ENCODE measurements around the gene MYO5B. TPM values are rescaled to one million over a fixed set of nuclear protein-coding genes. Genes with fewer than 3 reads are reported as not detected.

Gene MYO5B
- total RNA-seq, 1 experiment from 2014 or later = 0.97 TPM

DNA sequence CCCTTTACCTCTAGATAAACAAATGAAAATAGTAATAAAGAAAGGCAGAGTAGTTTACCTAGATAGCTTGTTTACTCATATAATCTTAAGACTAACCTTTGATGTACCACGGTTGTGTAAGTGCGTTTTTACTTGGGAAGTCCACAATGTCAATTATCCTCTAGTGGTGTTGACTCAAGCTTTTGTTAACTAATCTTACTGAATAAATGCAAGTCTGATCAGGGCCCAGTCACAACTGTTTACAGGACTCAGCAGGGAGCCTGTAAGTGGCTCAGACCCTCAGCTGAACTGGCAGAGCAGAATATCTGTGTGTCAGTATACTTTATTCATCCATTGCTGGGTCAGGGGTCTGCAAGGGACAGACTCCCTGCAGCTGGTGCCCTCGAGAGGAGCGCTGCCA, 283.5 kb downstream of the MYO5B start:
- Histone ChIP-seq H3K9me3 (ENCODE audit: low read length) (no peaks in the 10 kb centered on the region), H3K27ac (ENCODE audit: low read length) (no peak overlapping the region), H2AFZ (ENCODE audit: low read length) (no peak overlapping the region), H3K4me3 (ENCODE audit: low read length) (no peak overlapping the region), H4K20me1 (ENCODE audit: insufficient read depth, low read depth, low read length) (no peaks in the 10 kb centered on the region), H3K4me2 (ENCODE audit: low read depth, low read length, poor library complexity, severe bottlenecking) (no peak overlapping the region), H3K9me2 (replicated peaks; ENCODE audit: insufficient read depth, low read length) (no peaks in the 10 kb centered on the region), H3K27me3 (ENCODE audit: low read length) (no peaks in the 10 kb centered on the region), H3K4me1 (ENCODE audit: low read length) (no peaks in the 10 kb centered on the region), H3K9ac (ENCODE audit: low read length) (no peak overlapping the region), H3K79me2 (ENCODE audit: low read length) (no peaks in the 10 kb centered on the region), H3K36me3 (ENCODE audit: insufficient read depth, low read length) (no peaks in the 10 kb centered on the region)
- no peak for DNase-seq

DNA sequence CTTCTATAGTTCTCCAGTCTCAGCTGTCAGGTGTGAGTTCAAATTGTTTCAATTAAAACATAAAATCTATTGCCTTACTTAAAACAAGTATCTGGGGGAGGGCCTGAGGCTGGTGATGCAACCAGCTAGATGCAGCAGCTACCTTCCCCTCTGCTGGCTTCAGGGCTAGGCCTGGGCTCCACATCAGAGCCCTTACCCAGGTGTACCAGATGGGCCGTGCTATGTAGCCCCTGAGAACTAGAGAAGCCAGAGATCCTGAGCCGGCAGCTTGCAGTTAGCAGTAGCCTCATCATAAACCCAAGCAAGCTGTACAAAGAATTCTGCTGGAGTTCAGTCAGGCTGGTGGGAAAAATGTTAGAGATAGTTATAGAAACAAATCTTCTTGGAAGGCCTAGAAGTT, 284.0 kb downstream of the MYO5B start:
- no peak for DNase-seq
- H3K4me1 ChIP-seq (ENCODE audit: low read length) = no peaks in the 10 kb centered on the region
- no peak overlapping the region for H3K4me3 ChIP-seq (ENCODE audit: low read length)
- no peak overlapping the region for H2AFZ ChIP-seq (ENCODE audit: low read length)
- H3K9me2 ChIP-seq (replicated peaks; ENCODE audit: insufficient read depth, low read length) = no peaks in the 10 kb centered on the region
- H3K4me2 ChIP-seq (ENCODE audit: low read depth, low read length, poor library complexity, severe bottlenecking) = no peak overlapping the region
- H3K79me2 ChIP-seq (ENCODE audit: low read length) = no peaks in the 10 kb centered on the region
- no peak overlapping the region for H3K9ac ChIP-seq (ENCODE audit: low read length)
- no peaks in the 10 kb centered on the region for H3K36me3 ChIP-seq (ENCODE audit: insufficient read depth, low read length)
- no peaks in the 10 kb centered on the region for H3K27me3 ChIP-seq (ENCODE audit: low read length)
- H4K20me1 ChIP-seq (ENCODE audit: insufficient read depth, low read depth, low read length) = no peaks in the 10 kb centered on the region
- no peaks in the 10 kb centered on the region for H3K9me3 ChIP-seq (ENCODE audit: low read length)
- no peak overlapping the region for H3K27ac ChIP-seq (ENCODE audit: low read length)

GRCh38 chr18:49910019-49910418, 284.9 kb downstream of the MYO5B start:
- no peaks in the 10 kb centered on the region for H3K27me3 ChIP-seq (ENCODE audit: low read length)

GRCh38 chr18:49907346-49907929, 287.5 kb downstream of the MYO5B start:
- Histone ChIP-seq H3K4me3 (ENCODE audit: low read length) (no peak overlapping the region), H3K9ac (ENCODE audit: low read length) (no peak overlapping the region), H3K27ac (ENCODE audit: low read length) (no peak overlapping the region), H3K9me3 (ENCODE audit: low read length) (no peaks in the 10 kb centered on the region), H3K36me3 (ENCODE audit: insufficient read depth, low read length) (no peaks in the 10 kb centered on the region), H2AFZ (ENCODE audit: low read length) (no peak overlapping the region), H3K27me3 (ENCODE audit: low read length) (no peaks in the 10 kb centered on the region), H3K4me2 (ENCODE audit: low read depth, low read length, poor library complexity, severe bottlenecking) (no peak overlapping the region), H4K20me1 (ENCODE audit: insufficient read depth, low read depth, low read length) (no peaks in the 10 kb centered on the region), H3K9me2 (replicated peaks; ENCODE audit: insufficient read depth, low read length) (no peaks in the 10 kb centered on the region), H3K79me2 (ENCODE audit: low read length) (no peaks in the 10 kb centered on the region), H3K4me1 (ENCODE audit: low read length) (no peaks in the 10 kb centered on the region)
- DNase-seq = no peak

More at GRCh38 chr18:49910019-49910418, 284.9 kb downstream of the MYO5B start:
- H3K4me3 ChIP-seq (ENCODE audit: low read length) = no peak overlapping the region
- H3K4me1 ChIP-seq (ENCODE audit: low read length) = no peaks in the 10 kb centered on the region
- H3K9me3 ChIP-seq (ENCODE audit: low read length) = no peaks in the 10 kb centered on the region
- no peak overlapping the region for H3K4me2 ChIP-seq (ENCODE audit: low read depth, low read length, poor library complexity, severe bottlenecking)
- no peaks in the 10 kb centered on the region for H3K79me2 ChIP-seq (ENCODE audit: low read length)
- no peaks in the 10 kb centered on the region for H3K9me2 ChIP-seq (replicated peaks; ENCODE audit: insufficient read depth, low read length)
- H3K27ac ChIP-seq (ENCODE audit: low read length) = no peak overlapping the region
- H3K36me3 ChIP-seq (ENCODE audit: insufficient read depth, low read length) = no peaks in the 10 kb centered on the region
- no peak overlapping the region for H2AFZ ChIP-seq (ENCODE audit: low read length)
- H4K20me1 ChIP-seq (ENCODE audit: insufficient read depth, low read depth, low read length) = no peaks in the 10 kb centered on the region
- no peak for DNase-seq
- H3K9ac ChIP-seq (ENCODE audit: low read length) = no peak overlapping the region

DNA sequence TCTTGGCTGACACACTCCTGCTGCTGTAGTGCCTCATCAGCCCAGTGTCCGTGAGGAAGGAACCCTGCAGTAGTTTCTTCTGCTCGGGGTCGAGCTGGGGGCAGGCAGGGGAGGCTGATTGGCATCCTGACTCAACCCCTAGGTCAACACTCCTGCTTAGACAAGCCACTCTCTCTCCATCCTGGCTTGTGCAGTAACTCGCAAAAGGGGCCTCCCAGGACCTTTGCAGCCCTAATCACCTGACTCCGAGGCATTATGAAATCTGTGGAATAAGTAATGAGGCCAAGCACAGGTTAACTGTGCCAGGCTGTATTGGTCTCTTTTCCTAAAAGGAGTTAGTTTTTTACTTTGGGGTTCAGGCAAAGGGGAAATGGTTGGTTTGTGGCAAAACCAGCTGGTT, 289.2 kb downstream of the MYO5B start:
- Histone ChIP-seq H3K4me2 (ENCODE audit: low read depth, low read length, poor library complexity, severe bottlenecking) (no peak overlapping the region), H3K4me1 (ENCODE audit: low read length) (no peaks in the 10 kb centered on the region), H3K9me3 (ENCODE audit: low read length) (no peaks in the 10 kb centered on the region), H2AFZ (ENCODE audit: low read length) (no peak overlapping the region), H3K27me3 (ENCODE audit: low read length) (no peaks in the 10 kb centered on the region), H3K4me3 (ENCODE audit: low read length) (no peak overlapping the region), H4K20me1 (ENCODE audit: insufficient read depth, low read depth, low read length) (no peaks in the 10 kb centered on the region), H3K9ac (ENCODE audit: low read length) (no peak overlapping the region), H3K36me3 (ENCODE audit: insufficient read depth, low read length) (no peaks in the 10 kb centered on the region), H3K9me2 (replicated peaks; ENCODE audit: insufficient read depth, low read length) (no peaks in the 10 kb centered on the region), H3K27ac (ENCODE audit: low read length) (no peak overlapping the region), H3K79me2 (ENCODE audit: low read length) (no peaks in the 10 kb centered on the region)
- no peak for DNase-seq

GRCh38 chr18:49904871-49905555, 289.9 kb downstream of the MYO5B start:
- no peak for DNase-seq
- no peak overlapping the region for H3K4me2 ChIP-seq (ENCODE audit: low read depth, low read length, poor library complexity, severe bottlenecking)
- H4K20me1 ChIP-seq (ENCODE audit: insufficient read depth, low read depth, low read length) = no peaks in the 10 kb centered on the region
- H3K9me3 ChIP-seq (ENCODE audit: low read length) = no peaks in the 10 kb centered on the region
- H3K4me3 ChIP-seq (ENCODE audit: low read length) = no peak overlapping the region
- H3K4me1 ChIP-seq (ENCODE audit: low read length) = no peaks in the 10 kb centered on the region
- H3K27me3 ChIP-seq (ENCODE audit: low read length) = no peaks in the 10 kb centered on the region
- H3K27ac ChIP-seq (ENCODE audit: low read length) = no peak overlapping the region
- no peaks in the 10 kb centered on the region for H3K79me2 ChIP-seq (ENCODE audit: low read length)
- no peaks in the 10 kb centered on the region for H3K36me3 ChIP-seq (ENCODE audit: insufficient read depth, low read length)
- H3K9me2 ChIP-seq (replicated peaks; ENCODE audit: insufficient read depth, low read length) = no peaks in the 10 kb centered on the region
- no peak overlapping the region for H3K9ac ChIP-seq (ENCODE audit: low read length)
- no peak overlapping the region for H2AFZ ChIP-seq (ENCODE audit: low read length)

DNA sequence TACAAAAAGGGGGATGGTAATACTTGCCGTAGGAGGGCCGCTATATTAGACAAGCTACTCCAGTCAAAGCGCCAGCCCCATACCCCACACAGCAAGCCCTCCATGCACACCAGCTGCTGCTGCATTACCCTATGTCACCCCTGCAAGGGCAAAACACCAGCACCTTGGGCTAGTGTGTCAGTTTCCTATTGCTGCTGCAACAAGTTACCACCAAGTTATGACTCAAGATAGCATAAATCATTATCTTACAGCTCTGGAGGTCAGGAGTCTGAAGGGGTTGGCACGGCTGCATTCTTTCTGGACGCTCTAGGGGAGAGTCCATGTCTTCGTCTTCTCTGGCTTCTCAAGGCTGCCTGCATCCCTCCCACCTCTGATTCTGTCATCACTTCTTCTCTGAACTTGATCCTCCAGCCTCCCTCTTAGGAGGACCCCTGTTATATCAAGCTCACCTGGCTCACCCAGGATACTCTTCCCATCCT, 293.0 kb downstream of the MYO5B start:
- H3K36me3 ChIP-seq (ENCODE audit: insufficient read depth, low read length) = no peaks in the 10 kb centered on the region
- H3K27ac ChIP-seq (ENCODE audit: low read length) = no peak overlapping the region

DNA sequence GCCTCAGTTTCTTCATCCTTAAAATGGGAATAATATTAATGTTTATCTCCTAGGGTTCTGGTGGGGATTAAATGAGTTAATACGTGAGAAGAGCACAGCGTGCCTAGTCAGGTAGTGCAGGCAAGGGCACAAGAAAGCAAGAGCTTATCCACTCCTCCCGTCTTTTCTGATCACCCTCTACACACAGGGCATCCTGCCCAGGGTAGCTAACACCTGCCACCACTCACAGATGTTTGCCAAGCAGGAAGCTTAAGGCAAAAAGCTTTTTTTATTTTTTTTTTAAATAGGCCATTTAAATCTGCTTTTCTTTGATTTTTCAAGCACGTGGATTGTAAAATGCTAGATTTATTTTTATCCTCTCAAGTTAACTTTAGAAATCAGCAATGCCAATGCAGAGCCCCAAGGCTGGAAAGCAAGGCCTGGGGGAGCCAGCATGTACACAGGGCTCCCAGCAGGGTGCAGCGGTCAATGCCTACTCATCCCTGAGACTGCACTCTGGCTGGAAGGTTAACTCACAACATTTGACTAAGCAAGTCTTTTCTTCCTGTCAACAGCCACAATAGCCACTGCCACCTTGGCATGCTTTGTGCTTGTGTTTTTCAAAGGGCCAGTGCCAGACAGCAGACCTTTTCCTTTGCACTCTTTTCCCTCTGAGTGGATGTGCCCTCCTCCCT, 295.2 kb downstream of the MYO5B start:
- H3K9me3 ChIP-seq (ENCODE audit: low read length) = no peaks in the 10 kb centered on the region
- no peaks in the 10 kb centered on the region for H3K27me3 ChIP-seq (ENCODE audit: low read length)
- H3K27ac ChIP-seq (ENCODE audit: low read length) = no peak overlapping the region
- H3K4me2 ChIP-seq (ENCODE audit: low read depth, low read length, poor library complexity, severe bottlenecking) = no peak overlapping the region
- no peaks in the 10 kb centered on the region for H3K9me2 ChIP-seq (replicated peaks; ENCODE audit: insufficient read depth, low read length)
- no peak overlapping the region for H2AFZ ChIP-seq (ENCODE audit: low read length)
- DNase-seq = no peak
- no peak overlapping the region for H3K9ac ChIP-seq (ENCODE audit: low read length)
- no peaks in the 10 kb centered on the region for H3K79me2 ChIP-seq (ENCODE audit: low read length)
- H3K36me3 ChIP-seq (ENCODE audit: insufficient read depth, low read length) = no peaks in the 10 kb centered on the region
- no peak overlapping the region for H3K4me3 ChIP-seq (ENCODE audit: low read length)
- H4K20me1 ChIP-seq (ENCODE audit: insufficient read depth, low read depth, low read length) = no peaks in the 10 kb centered on the region
- no peaks in the 10 kb centered on the region for H3K4me1 ChIP-seq (ENCODE audit: low read length)

More for the DNA sequence above, 293.0 kb downstream of the MYO5B start:
- H3K4me1 ChIP-seq (ENCODE audit: low read length) = no peaks in the 10 kb centered on the region
- H3K79me2 ChIP-seq (ENCODE audit: low read length) = no peaks in the 10 kb centered on the region
- no peak for DNase-seq
- no peak overlapping the region for H2AFZ ChIP-seq (ENCODE audit: low read length)
- no peaks in the 10 kb centered on the region for H3K9me3 ChIP-seq (ENCODE audit: low read length)
- no peak overlapping the region for H3K4me3 ChIP-seq (ENCODE audit: low read length)
- H3K9me2 ChIP-seq (replicated peaks; ENCODE audit: insufficient read depth, low read length) = no peaks in the 10 kb centered on the region
- no peaks in the 10 kb centered on the region for H4K20me1 ChIP-seq (ENCODE audit: insufficient read depth, low read depth, low read length)
- no peaks in the 10 kb centered on the region for H3K27me3 ChIP-seq (ENCODE audit: low read length)
- H3K4me2 ChIP-seq (ENCODE audit: low read depth, low read length, poor library complexity, severe bottlenecking) = no peak overlapping the region
- no peak overlapping the region for H3K9ac ChIP-seq (ENCODE audit: low read length)
